Retinal pigment epithelial cell (primary cell): ENCODE data around the gene COL27A1.

ENCODE experiments used
- DNase-seq: peaks from one replicate; pipeline ENCODE4 v3.0.0-alpha.2; 2010; ENCODE audit warnings: low read depth
- H3K4me3 ChIP-seq: 2 replicates; pipeline ENCODE4 v1.5.1; 2011; ENCODE audit warnings: mild to moderate bottlenecking, low read length, control low read depth, moderate library complexity
- TF ChIP-seq, protein P1 (sequence below): conservative IDR thresholded peaks from 2 replicates; pipeline ENCODE4 v1.5.1; 2011; ENCODE audit warnings: low read depth, low read length, control low read depth, inconsistent platforms

The COL27A1 gene

DNA sequence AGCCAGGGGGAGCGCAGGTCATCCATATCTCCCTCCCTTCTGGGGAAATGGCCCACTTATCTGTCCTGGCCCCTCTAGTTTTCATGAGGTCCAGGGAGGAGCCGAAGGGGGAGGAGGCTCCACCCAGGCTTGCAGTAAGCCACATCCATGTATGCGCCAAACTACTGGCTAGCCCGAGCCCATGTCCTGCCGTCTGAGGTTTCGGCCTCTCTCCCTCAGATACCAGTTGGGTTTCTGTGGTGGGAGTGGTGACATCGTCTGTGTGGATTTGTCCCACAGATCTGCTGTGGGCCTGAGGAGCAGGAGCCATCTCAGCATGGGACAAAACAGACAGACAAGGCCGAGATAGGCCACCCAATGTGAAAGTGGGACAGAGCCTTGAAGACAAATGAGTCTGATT, 89.2 kb downstream of the COL27A1 start:
- H3K4me3 ChIP-seq: no peak overlapping the region
- DNase-seq: no peak
- TF ChIP-seq, protein P1, sequence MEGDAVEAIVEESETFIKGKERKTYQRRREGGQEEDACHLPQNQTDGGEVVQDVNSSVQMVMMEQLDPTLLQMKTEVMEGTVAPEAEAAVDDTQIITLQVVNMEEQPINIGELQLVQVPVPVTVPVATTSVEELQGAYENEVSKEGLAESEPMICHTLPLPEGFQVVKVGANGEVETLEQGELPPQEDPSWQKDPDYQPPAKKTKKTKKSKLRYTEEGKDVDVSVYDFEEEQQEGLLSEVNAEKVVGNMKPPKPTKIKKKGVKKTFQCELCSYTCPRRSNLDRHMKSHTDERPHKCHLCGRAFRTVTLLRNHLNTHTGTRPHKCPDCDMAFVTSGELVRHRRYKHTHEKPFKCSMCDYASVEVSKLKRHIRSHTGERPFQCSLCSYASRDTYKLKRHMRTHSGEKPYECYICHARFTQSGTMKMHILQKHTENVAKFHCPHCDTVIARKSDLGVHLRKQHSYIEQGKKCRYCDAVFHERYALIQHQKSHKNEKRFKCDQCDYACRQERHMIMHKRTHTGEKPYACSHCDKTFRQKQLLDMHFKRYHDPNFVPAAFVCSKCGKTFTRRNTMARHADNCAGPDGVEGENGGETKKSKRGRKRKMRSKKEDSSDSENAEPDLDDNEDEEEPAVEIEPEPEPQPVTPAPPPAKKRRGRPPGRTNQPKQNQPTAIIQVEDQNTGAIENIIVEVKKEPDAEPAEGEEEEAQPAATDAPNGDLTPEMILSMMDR: no peak

GRCh38 chr9:114246558-114246957, 91.2 kb downstream of the COL27A1 start:
- H3K4me3 ChIP-seq: no peak overlapping the region
- no peak for DNase-seq
- TF ChIP-seq, protein P1: no peak

- TF ChIP-seq, protein P1: no peak
- H3K4me3 ChIP-seq: no peak overlapping the region
- no peak for DNase-seq
These were observed 91.7 kb downstream of the COL27A1 start for GRCh38 chr9:114247077-114247476.

GRCh38 chr9:114247491-114247890, 92.2 kb downstream of the COL27A1 start:
- TF ChIP-seq, protein P1: no peak
- DNase-seq: no peak
- H3K4me3 ChIP-seq: no peak overlapping the region

- TF ChIP-seq, protein P1: no peak
- H3K4me3 ChIP-seq: no peak overlapping the region
- no peak for DNase-seq
These were observed 93.0 kb downstream of the COL27A1 start for GRCh38 chr9:114248299-114248707.

DNA sequence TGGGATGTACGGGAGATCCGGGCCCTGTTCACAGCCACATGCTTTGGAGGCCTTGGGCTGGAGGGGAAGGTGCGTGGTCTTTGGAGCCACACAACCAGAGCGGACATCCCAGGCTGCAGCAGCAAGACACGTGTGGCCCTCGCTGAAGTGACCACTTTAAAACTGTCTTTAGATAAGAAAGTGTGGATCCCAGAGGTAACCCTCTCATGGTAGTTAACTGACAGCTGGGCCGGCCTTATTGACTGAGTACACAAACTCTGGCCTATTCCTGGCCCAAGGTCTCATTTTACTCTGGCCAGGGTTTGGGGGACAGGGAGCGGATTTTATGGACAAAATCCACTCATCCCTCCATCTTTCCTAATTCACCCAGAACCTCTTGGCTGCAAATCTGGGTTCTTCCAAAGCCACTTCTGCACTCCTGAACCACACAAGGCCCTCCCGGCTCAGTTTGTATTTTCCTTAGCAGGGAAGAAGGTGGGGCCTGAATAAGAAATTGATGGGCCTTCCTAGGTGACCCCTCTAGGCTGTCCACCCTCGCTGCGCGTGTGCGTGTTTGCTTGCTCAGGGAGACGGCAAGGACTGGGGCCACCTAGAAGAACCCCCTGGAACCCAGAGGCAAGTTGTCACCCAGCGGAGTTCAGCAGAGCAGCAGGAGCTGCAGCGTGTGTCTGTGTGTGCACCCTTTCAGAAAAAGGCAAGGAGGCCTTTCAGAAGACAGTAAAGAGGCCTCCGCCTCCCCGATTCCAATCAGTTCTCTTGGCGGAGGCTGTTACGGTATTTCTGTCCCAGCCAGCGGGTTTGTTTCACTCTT, 94.3 kb downstream of the COL27A1 start:
- H3K4me3 ChIP-seq: no peak overlapping the region
- no peak for DNase-seq
- TF ChIP-seq, protein P1: no peak

DNA sequence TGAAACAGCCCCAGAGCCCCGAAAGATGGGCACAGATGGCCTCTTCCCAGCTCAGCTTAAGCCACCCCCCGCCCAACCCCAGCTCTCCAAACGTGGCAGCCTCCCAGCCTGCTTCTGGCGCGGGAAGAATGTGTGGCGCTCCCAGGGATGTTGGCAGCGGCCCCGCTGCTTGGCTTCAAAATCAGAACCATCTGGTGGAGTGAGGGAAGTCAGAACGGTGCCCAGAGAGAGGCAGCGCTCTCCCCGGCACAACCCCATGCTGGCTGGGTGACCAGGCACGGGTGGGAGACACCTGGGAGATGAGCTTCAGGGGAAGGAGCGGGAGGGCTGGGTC, 94.9 kb downstream of the COL27A1 start:
- TF ChIP-seq, protein P1: no peak
- no peak overlapping the region for H3K4me3 ChIP-seq
- no peak for DNase-seq
